OCI-LY7 (cell line): Measurements from ENCODE around the gene LLGL1.

ENCODE experiments used
- EZH2phosphoT487 ChIP-seq: fragments of 200-600 bp; sonication (generic); IDR thresholded peaks from 2 replicates; pipeline ENCODE4 v1.6.1; 2018; ENCODE audit warnings: low read depth, borderline replicate concordance, mild to moderate bottlenecking, mixed run types, antibody characterized with exemption, low read length, moderate library complexity, mixed read lengths
- TF ChIP-seq, protein P1 (sequence below): fragments of 200-600 bp; sonication (generic); conservative IDR thresholded peaks from 2 replicates; pipeline ENCODE4 v1.5.1; 2014; ENCODE audit warnings: mild to moderate bottlenecking, antibody characterized with exemption, low read length, moderate library complexity, mixed read lengths

DNA sequence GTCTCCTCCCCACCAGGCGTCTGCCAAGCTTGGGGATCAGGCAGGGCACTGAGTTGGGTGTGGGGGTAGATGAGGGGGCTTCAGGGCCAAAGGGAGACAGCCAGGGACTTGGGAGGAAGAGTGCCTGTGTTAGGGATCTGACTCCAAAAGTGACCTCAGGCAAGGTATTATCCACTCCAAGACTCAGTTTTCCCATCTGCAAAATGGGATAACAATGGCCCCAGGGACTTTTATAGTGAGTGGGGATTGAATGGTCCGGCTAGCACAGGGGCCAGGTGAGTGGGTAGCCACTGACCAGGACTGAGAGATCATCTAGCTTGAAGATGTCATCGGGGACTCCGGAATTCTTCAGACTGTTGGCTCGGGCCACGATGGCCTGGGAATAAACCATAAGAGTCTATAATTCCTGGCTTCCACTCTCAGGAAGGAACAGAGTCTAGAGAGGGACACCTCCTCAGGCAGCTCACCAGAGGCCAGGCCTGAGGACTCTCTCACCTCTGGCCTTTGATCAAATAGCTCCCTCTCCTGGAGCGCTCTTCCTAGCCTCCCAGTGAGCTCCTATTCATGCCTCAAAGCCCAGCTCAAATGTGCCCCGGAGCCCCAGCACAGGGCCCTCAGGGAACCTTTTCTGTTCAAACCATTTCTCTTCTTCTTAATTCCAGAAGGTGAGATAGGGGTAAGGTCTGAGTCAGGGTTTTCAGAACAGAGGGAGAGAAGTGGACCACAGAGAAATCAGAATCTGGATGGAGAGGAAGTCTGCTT is 29.6 kb downstream of the LLGL1 start:
- TF ChIP-seq, protein P1, sequence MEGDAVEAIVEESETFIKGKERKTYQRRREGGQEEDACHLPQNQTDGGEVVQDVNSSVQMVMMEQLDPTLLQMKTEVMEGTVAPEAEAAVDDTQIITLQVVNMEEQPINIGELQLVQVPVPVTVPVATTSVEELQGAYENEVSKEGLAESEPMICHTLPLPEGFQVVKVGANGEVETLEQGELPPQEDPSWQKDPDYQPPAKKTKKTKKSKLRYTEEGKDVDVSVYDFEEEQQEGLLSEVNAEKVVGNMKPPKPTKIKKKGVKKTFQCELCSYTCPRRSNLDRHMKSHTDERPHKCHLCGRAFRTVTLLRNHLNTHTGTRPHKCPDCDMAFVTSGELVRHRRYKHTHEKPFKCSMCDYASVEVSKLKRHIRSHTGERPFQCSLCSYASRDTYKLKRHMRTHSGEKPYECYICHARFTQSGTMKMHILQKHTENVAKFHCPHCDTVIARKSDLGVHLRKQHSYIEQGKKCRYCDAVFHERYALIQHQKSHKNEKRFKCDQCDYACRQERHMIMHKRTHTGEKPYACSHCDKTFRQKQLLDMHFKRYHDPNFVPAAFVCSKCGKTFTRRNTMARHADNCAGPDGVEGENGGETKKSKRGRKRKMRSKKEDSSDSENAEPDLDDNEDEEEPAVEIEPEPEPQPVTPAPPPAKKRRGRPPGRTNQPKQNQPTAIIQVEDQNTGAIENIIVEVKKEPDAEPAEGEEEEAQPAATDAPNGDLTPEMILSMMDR = no peak
- no peak for TF ChIP-seq EZH2phosphoT487
